ENCODE data around the gene FGD5.
"Not testable (repeated sequence)": the region's sequence is repeated elsewhere in the genome, so short reads cannot be mapped to it uniquely, and the experiment has no call there.

The FGD5 gene

DNA sequence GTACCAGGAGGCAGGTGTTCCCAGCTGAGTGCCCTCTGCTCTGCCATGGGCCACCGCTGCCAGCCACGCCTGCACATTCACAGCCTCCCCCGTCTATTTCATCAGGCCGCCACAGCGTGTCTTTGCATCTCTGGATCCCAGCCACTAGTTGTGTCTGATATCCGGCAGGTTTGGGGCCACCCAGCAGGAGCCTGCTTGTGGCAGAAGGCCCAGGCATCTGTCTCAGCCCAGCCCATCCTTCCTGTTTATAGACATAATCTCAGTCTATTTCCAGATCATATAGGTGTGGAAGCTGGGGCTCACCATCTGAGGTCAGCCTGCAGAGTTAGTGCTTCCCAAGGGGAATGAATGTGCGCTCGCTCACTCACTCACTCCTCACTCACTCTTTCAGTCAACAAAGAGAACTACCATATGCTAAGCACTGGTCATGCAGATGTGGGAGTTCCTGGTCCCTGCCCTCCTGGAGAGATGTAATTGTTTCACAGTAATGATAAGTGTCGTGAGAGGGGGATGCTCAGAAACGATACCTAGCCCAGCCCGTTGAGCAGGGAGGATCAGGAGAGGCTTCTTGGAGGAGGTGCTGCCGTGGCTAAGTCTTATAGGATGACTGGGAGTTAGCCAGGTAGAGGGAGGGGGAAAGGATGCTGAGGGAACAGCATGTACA, 60.6 kb downstream of the FGD5 start:
- DNase-seq, result no peak

DNA sequence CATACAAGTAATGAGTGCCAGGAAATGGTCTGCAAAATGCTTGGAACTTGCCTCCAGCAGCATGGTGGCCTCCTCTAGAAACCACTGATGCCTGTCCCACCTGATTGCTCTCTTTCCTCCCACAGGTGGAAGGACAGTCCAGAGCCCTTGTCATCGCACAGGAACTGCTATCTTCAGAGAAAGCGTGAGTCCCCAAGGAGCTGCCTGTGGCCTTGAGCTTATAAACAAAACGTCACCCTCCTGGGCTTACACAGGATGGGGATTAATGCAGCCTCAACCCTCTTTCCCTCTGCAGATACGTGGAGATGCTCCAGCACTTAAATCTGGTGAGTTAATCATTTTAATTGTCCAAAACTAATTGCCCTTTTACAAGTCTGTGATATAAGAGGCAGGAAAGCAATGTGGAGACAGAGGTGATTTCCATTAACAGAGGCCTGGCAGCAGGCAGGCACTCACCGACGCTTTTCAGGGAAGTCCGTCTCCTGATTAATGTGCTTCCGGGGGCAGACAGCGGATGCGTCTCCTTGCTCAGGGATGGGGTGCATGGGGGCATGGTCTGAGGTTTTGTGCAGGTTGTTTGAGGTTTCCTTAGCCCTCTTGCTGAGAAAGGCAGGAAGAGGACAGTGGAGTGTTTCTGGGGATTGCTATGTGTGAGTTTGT, 61.8 kb downstream of the FGD5 start:
- DNase-seq, result no peak

DNA sequence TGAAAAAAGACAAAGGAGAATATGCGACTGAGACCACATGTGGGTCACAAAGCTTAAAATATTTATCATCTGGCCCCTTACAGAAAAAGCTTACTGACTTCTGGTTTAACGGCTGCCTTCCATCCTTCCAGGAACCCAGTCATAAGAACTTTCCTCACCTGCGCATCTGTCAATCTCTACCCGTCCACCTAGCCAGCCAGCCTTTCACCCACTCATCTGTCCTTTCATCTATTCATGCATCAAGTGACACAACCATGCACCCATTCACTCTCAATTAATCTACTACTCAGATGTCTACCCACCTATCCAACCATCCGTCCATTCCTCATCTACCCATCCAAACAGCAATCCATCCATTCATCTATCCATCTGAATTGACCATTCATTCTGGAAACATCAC, 64.5 kb downstream of the FGD5 start:
- no peak for DNase-seq

DNA sequence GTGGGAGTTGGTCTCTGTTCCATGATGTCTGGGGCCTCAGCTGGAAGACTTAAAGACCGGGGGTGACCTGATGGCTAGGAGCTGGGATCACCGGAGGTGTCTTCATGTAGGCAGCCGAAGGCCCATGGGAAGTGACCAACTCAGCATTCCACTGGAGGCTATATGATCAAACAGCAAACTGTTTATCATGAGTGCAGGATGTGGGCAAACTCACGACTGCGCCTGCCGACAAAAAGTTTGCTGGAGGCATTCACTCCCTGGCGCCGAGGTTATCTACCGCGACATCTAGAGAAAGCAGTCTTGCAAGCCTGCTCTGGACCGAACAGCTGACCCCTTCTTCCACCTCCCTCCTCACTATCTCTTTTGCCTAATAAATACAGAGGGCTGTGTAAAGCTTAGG, 65.9 kb downstream of the FGD5 start:
- DNase-seq, result no peak

DNA sequence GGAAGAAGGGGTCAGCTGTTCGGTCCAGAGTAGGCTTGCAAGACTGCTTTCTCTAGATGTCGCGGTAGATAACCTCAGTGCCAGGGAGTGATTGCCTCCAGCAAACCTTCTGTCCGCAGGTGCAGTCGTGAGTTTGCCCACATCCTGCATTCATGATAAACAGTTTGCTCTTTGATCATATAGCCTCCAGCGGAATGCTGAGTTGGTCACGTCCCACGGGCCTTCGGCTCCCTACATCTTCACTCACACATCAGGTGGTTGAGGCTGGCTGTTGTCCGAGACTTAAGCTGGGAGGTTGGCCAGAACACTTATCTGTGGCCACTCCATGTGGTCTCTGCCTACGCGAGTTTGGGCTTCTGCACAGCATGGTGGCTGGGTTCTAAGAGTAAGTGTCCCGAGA, 66.5 kb downstream of the FGD5 start:
- no peak for DNase-seq

DNA sequence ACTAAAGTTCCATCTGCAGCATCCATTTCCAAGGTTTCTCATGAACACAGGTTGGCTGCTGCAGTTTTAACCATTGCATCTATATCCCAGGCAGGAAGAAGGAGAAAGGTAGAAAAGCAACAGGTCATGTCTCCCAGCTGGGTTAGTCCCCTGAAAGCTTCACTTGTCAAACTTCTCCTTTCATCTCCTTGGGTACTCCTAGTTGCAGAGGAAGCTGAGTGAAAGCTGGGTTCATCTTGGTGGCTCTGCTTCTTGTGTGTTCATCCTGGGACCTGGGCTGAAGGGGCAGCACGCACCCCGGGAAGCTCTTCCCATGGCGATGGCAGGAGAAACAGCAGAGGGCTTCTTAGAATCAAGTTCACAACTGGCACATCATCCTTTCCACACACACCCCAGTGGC, 67.3 kb downstream of the FGD5 start:
- no peak for DNase-seq

DNA sequence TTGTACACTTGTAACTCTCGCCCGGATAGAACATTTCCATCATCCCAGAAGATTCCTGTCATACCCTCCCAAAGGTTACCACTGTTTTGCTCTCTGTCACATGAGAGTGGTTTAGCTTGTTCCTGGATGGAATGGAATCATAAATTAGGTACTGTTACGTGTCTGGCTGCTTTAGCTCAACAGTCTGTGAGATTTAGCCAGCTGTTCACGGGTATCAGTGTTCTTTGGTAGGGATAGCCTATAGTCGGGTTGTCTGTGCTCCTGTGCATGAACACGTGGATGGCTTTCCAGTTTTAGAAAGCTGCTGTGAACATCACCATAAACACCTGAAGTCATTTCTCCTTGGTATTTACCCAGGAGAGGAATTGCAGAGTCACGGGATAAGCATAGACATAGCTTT, 70.4 kb downstream of the FGD5 start:
- DNase-seq, result no peak

DNA sequence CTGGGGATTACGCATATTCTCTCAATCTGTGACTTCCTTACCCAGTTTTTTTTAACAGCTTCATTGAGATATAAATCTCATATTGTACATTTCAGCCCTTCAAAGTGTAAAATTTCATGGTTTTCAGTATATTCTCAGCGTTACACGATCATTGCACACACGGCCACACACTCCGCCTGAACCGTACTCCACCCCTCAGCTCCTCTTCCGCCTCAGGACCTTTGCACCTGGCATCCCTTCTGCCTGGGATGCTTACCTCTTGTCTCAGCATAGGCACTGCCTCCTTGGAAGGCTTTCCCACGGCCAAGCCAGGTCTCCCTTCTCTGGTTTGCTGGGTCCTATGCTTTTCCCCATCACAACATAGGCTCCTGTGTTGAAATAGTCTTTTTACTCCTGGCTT, 71.2 kb downstream of the FGD5 start:
- DNase-seq, result no peak

DNA sequence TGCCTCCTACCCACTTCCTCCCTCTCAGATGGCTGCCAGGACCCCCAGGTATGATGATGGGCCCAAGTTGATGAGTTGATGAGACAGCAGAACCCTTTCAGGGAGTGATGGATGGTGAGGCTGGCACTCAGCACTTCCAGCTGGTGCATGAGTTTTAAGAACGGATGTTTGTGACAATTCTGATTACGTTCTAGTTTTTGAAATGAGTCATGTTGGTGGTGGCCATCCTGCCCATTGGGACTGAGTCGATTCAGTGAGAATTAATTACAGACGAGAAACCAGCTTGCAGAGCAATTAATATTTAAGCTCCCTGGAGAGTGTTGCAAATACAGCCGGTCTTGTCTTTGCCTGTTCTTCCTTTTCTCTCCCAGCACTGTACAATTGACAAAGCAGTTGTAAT, 71.7 kb downstream of the FGD5 start:
- no peak for DNase-seq

DNA sequence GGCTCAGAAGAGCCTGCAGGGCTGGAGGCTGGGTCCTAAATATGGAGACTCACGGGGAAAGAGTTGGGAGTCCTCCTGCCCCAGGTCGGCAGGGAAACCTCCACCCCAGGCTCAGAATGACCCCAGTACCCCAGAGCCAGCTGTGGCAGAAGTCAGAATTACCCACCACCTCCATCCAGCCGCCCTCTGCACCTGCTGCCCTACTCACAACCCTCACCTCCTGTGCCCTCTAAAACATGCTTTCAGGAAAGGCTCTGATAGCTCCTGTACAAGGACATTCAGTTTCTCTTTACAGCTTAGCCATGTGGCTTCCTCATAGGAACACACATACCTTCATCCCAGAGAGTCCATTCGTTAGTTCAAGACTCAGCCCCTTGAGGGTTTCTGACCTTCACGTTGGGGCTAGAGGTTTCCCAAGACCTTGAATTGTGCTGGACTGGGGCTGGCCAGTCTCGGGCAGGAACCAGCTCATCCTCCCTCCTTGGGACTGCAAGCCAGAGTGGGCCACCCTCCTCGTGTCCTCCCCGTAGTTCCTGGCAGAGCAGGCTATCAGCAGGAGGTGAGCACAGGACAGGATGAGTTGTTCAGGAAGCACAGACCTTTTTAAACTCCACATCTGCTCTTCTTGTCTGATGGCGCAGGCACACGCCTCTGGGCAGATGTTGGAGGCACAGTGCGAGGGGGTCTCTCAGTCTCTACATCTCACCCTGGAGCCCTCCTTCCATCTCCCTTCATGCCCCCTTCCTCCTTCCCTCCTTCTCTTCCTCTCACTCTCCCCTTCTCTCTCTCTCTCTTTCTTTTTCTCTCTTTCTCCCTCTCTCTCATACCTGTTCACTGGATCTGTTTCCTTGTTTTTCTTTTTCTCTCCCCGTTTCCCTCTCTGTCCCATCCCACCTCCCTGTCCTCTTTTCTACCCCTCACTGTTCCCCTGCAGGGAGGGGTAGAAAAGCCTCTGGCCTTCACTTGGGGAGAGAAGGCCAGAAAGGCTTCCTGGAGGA, 72.7 kb downstream of the FGD5 start:
- no peak for DNase-seq

DNA sequence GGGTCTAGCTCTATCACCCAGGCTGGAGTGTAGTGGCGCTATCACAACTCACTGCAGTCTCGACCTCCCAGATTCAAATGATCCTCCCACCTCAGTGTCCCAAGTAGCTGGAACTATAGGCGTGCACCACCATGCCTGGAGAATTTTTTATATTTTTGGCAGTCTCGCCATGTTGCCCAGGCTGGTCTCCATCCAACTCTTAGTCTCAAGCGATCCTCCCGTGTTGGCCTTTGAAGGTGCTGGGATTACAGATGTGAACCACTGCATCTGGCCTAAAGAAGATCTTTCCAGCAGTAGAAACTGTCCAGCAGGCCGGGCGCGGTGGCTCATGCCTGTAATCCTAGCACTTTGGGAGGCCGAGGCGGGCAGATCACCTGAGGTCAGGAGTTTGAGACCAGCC, 73.5 kb downstream of the FGD5 start:
- no peak for DNase-seq

DNA sequence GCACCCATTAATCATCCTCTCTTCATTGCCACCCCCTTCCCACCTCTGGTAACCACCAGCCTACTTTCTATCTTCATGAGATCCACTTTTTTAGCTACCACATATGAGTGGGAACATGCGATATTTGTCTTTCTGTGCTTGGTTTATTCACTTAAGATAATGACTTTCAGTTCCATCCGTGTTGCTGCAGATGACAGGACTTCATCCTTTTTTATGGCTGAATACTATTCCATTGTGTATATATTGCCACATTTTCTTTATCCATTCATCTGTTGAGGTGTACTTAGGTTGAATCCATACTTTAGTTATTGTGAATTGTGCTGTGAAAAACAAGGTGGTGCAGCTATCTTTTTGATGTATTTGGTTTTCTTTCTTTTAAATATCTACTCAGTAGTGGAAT, 75.3 kb downstream of the FGD5 start:
- DNase-seq, result no peak

DNA sequence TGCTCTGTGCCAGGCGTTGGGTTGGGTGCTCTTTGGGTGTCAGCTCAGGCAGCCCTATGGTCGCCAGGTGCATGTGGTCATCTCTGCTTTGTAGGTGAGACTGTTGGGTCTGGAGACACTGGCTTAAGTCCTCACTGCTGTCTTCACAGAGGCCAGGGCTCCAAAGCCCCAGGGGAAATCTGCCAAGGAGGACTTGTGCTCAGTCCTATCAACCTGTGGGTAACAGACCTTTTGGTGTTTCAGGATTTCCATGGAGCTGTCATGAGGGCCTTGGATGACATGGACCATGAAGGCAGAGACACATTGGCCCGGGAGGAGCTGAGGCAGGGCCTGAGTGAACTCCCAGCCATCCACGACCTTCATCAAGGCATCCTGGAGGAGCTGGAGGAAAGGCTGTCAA, 78.5 kb downstream of the FGD5 start:
- no peak for DNase-seq

DNA sequence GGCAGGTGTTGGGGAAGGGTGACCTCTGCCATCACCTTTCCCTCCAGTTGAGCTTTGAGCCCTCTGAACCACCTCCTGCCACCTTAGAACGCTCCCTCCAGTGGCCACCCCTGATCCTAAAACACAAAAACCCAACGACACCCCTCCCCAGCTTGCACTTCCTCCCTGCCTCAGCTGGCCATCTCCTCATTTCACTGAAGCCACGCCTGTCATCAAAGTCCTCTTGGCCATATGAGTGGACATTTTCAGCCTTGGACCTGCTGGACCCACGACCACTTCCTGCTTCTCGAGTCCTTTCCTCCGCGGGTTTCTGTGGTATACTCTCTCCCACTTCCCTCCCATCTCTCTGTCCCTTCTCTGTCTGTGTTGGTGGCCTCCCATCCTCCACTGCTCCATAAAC, 80.2 kb downstream of the FGD5 start:
- DNase-seq, result no peak

DNA sequence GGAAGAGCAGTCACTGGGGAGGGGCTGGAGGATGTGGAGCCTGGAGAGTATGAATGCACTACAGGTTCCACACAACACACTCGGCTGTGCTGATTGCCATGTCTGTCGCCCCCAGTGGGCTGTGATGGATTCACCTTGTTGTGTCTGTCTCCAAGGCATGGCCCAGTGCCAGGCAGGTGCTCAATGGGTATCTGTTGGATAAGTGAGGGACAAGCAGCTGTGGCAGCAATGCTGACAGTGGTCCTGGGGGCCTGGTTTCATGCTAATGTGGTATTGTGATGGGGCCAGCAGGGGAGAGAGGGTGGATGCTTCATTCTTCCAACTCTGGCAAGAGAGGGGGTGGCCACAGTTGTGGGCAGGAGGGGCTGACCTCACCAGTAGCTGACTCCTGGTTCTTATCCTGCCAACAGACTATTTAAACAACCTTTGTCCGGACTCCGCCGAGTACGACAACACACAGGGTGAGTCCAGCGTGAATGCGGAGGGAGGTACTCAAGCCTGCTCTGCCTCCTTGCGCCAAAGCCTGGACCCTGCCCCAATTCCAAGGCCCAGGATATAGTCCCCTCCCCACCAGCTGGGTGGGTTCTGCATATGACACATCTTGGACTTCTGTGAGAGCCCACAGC, 81.3 kb downstream of the FGD5 start:
- DNase-seq, result no peak

DNA sequence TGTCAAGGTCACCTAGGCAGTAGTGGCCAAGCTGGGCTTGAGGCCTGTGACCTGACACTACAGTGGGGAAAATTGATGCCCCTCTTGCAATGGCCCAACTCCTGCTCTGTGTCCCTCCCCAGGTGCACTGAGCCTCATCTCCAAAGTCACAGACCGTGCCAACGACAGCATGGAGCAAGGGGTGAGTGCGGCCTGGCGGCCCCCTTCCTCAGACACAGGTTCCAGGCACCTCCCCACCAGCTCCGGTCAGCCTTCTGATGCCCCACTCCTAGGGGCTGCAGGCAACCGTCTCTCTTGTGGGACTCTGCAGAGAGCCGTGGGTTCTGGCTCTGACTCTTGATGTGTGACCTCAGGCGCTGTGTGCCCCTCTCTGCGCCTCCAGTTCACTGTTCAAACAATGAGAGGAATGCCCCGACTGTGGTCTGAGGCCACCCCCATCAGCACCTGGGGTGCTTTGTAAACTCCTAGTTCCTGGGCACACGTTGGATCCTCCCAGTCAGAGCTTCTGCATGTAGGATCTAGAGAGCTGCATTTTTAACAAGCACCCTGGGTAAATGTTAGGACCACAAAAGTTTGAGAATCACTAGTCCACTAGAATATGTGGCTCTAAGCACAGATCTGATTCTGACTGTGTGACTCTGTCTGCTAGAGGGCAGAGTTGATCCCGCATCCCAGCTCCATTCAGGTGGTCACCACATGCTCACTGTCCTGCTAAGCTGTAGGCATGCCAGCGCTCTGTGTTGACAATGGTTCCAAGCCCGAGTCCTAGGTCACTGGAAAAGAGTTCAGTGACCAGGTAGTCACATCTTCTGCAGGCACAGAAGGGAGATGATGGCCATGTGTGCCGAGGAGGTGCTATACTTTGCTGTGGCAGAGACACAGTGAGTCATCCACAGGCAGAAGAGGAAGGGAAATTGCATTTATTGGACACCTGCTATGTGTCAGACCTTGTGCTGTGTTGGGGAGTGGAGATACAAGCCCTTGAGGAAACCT, 82.4 kb downstream of the FGD5 start:
- DNase-seq, result no peak

DNA sequence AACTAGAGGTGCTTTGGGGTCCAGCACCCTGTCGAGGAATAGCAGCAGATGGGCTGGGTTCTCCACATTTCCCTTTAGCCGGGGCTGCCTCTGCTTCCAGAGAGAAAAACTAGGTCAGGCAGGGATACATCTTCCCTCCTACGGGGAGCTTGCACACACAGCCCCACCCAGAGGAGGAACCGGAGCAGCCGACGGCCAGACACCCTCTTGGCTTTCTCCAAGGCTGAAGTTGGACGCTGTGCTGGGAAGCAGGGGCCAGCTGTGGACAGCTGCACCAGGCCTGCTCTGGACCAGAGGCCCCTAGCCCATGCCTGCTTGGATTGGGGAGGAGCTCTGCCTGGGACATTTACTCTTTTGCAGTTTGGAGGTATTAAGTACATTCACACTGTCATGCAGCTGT, 84.0 kb downstream of the FGD5 start:
- DNase-seq, result no peak

DNA sequence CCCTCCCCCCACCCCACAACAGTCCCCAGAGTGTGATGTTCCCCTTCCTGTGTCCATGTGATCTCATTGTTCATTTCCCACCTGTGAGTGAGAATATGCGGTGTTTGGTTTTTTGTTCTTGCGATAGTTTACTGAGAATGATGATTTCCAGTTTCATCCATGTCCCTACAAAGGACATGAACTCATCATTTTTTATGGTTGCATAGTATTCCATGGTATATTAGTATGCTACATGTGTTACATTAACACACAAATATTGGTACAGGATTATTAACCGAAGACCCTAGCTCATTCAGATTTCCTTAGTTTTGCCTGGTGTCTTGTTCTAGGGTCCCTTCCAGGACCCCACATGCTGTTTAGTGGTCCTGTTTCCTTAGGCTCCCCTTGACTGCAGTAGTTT, 84.7 kb downstream of the FGD5 start:
- DNase-seq, result not testable (repeated sequence)

DNA sequence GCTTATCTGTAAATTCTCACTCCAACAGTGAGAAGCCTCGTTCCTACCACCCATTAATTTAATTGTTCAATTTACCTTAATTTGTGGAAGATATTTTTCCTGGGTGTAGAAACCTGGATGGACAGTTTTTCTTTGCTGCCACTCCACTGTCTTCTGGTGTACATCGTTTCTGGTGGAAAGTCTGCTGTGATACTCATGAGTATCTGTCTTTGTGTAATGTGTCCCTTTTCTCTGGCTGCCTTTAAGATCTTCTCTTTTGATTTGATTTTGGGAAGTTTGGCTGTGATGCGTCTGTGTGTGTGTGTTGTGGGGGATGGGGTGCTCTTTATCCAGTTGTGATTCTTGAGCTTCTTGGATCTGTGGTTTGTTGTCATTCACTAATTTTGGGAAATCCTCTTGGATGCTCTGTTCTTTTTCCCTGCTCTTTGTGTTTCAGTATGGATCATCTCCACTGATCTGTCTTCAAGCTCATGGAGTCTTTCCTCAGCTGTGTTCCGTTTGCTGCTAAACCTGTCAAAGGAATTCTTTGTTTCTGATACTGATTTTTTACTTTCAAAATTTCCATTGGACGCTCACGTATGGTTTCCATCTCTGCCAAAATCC, 86.4 kb downstream of the FGD5 start:
- no peak for DNase-seq

DNA sequence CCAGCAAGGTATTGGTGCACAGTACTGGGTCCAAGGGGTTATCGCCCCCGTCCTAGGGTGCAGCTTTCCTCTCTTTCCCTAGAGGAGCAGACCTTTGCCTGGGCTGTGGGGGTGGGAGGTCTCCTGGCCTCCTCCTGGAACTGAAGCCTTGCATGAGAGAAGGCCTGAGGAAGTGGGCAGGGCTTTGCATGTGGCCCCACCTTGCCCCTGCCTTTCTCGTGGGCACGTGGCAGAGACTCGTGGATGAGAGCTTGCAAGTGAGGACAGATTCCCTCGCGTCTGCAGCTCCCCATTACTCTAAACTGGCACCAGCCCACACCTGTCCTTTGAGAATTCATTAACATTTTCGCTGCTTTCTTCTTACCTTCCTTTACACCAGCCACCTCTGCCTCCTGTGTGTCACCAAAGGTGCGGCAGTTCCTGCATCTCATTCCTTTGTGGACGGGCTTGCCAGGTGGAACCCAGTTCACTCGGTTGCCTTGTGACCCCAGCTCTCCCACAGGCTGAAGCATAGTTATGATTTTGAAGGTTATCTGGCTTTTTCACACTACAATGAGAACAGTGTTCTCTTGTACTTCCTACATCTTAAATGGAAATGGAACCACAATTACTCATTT, 87.7 kb downstream of the FGD5 start:
- no peak for DNase-seq
